ENCODE measurements around the gene HGS.

DNA sequence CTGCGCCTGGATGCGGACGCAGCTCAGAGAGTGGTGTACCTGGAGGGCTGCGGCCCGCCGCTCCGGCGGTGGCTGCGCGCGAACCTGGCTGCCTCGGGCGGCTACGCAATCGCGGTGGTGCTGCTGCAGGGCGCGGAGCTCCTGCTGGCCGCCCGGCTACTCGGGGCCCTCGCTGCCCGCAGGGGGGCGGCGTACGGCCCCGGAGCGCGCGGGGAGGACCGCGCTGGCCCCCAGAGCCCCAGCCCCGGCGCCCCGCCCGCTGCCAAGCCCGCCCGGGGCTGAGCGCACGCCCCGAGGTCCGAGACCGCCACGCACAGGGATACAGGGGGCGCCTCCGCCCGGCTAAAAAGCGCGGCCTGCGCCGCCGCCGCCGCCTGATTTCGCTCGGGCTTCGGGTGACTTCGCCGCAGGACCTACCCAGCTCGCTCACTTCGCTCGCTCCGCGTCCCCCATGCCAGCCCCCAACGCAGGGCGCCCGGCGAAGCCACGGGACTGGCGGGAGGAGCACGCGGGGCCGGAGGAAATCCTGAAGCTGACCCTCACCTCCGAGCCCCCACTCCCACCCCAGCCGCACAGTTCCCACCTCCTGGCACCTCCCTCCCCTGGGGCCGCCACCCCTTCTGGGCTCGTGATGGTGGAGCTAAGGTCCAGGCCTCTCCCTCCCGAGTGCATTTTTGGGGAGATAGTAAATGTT, 35.7 kb upstream of the HGS start:
- TF ChIP-seq, protein P1, sequence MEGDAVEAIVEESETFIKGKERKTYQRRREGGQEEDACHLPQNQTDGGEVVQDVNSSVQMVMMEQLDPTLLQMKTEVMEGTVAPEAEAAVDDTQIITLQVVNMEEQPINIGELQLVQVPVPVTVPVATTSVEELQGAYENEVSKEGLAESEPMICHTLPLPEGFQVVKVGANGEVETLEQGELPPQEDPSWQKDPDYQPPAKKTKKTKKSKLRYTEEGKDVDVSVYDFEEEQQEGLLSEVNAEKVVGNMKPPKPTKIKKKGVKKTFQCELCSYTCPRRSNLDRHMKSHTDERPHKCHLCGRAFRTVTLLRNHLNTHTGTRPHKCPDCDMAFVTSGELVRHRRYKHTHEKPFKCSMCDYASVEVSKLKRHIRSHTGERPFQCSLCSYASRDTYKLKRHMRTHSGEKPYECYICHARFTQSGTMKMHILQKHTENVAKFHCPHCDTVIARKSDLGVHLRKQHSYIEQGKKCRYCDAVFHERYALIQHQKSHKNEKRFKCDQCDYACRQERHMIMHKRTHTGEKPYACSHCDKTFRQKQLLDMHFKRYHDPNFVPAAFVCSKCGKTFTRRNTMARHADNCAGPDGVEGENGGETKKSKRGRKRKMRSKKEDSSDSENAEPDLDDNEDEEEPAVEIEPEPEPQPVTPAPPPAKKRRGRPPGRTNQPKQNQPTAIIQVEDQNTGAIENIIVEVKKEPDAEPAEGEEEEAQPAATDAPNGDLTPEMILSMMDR (IDR thresholded peaks at IDR 0.05) = no peak
- no peak for TF ChIP-seq POLR2A (IDR thresholded peaks at IDR 0.05)

Measured in body of pancreas (tissue), 4 donors.